H1 (cell line): ENCODE measurements around the gene HID1. TPM values are rescaled to one million over a fixed set of nuclear protein-coding genes. Genes with fewer than 3 reads are reported as not detected.
A peak's percentile ranks its signal among the peaks of the same experiment; 100 is the strongest.

Experiments used
- CTCF ChIA-PET: fragments of 300-600 bp; sonication (Branson Sonifier 250); formaldehyde crosslinking; loops from one replicate; lab custom pipeline; 2021; ENCODE audit not compliant: partially characterized antibody; lab: Charles Lee
- POLR2A ChIA-PET: fragments of 300-600 bp; sonication (Branson Sonifier 250); formaldehyde crosslinking; loops from one replicate; lab custom pipeline; 2021; ENCODE audit warnings: inconsistent platforms; ENCODE audit not compliant: partially characterized antibody; lab: Charles Lee
- DNase-seq, 2 experiments: peaks; one replicate each; pipeline versions ENCODE4 v3.0.0 to v3.0.0-alpha.2; 2010 to 2022; ENCODE audit warnings: low spot score in 2 of 2, low read depth in 1 of 2, mixed read lengths in 1 of 2
- FAIRE-seq: peaks from 2 replicates; lab custom pipeline; 2011; peaks lifted over from hg19 to GRCh38; lab: Jason Lieb, UNC
- H2AFZ ChIP-seq: 2 replicates; pipeline ENCODE4 v1.8.1; 2012; ENCODE audit warnings: low read length, inconsistent platforms
- H2AK5ac ChIP-seq: 2 replicates; pipeline ENCODE4 v1.6.1; 2013; ENCODE audit warnings: low read depth, low read length
- H2BK120ac ChIP-seq: replicated peaks from 2 replicates; pipeline ENCODE3; 2013; ENCODE audit warnings: low read depth, low read length, inconsistent platforms
- H2BK12ac ChIP-seq: 2 replicates; pipeline ENCODE4 v1.6.1; 2013; ENCODE audit warnings: low read depth, low read length
- H2BK15ac ChIP-seq: 2 replicates; pipeline ENCODE4 v1.6.1; 2013; ENCODE audit warnings: low read length
- H2BK20ac ChIP-seq: 2 replicates; pipeline ENCODE4 v1.6.1; 2013; ENCODE audit warnings: low read length
- H2BK5ac ChIP-seq: 2 replicates; pipeline ENCODE4 v1.6.1; 2013; ENCODE audit warnings: low read depth, low read length
- H3K14ac ChIP-seq: 2 replicates; pipeline ENCODE4 v1.6.1; 2013; ENCODE audit warnings: inconsistent platforms; ENCODE audit not compliant: insufficient read length
- H3K18ac ChIP-seq: 2 replicates; pipeline ENCODE4 v1.6.1; 2013; ENCODE audit warnings: low read length; ENCODE audit errors: extremely low read depth
- H3K23ac ChIP-seq: 2 replicates; pipeline ENCODE4 v1.6.1; 2013; ENCODE audit warnings: inconsistent platforms; ENCODE audit not compliant: insufficient read length
- H3K23me2 ChIP-seq: 2 replicates; pipeline ENCODE4 v1.6.1; 2013; ENCODE audit warnings: low read depth, low read length
- H3K27ac ChIP-seq: 2 replicates; pipeline ENCODE4 v1.6.1; 2011; ENCODE audit warnings: low read depth, low read length, inconsistent platforms
- H3K27me3 ChIP-seq, 4 experiments: replicated peaks in 1 of 4; 1 replicate in 1 of 4; 2 replicates in 3 of 4; pipeline versions ENCODE4 v1.6.1 to v1.8.1; 2011 to 2013; ENCODE audit warnings: low read length in 3 of 4, mild to moderate bottlenecking in 3 of 4, inconsistent platforms in 2 of 4, mixed read lengths in 2 of 4, moderate library complexity in 1 of 4; ENCODE audit not compliant: control insufficient read depth in 3 of 4, insufficient read depth in 3 of 4; ENCODE audit errors: extremely low read depth in 1 of 4
- H3K36me3 ChIP-seq, 4 experiments: 2 replicates each; pipeline versions ENCODE4 v1.6.1 to v1.8.1; 2011 to 2013; ENCODE audit warnings: mild to moderate bottlenecking in 4 of 4, low read length in 3 of 4, moderate library complexity in 2 of 4, control low read depth in 1 of 4, inconsistent platforms in 1 of 4; ENCODE audit not compliant: insufficient read depth in 4 of 4, control insufficient read depth in 2 of 4
- H3K4ac ChIP-seq: replicated peaks from 2 replicates; pipeline ENCODE3; 2013; ENCODE audit warnings: low read length, low read depth, mixed read lengths, inconsistent platforms; ENCODE audit not compliant: insufficient read length
- H3K4me1 ChIP-seq, 4 experiments: replicated peaks in 1 of 4; 1 replicate in 1 of 4; 2 replicates in 3 of 4; pipeline versions ENCODE4 v1.6.1 to v1.8.1; 2011 to 2013; ENCODE audit warnings: low read length in 3 of 4, inconsistent platforms in 2 of 4, mixed read lengths in 1 of 4; ENCODE audit not compliant: insufficient read depth in 4 of 4, control insufficient read depth in 3 of 4
- H3K4me2 ChIP-seq, 2 experiments: 2 replicates each; pipeline versions ENCODE4 v1.6.1 to v1.8.1; 2011 to 2013; ENCODE audit warnings: low read depth in 2 of 2, low read length in 2 of 2, control low read depth in 1 of 2, inconsistent platforms in 1 of 2, mild to moderate bottlenecking in 1 of 2; ENCODE audit not compliant: insufficient read depth in 1 of 2
- H3K4me3 ChIP-seq, 4 experiments: fragments of 200-600, 300-600 bp in 1 of 4; sonication (generic), shearing (Covaris generic), sonication (Bioruptor Twin) in 1 of 4; 2 replicates each; pipeline versions ENCODE4 v1.5.1 to v1.8.1; 2011 to 2016; ENCODE audit warnings: low read length in 4 of 4, low read depth in 3 of 4, control low read depth in 2 of 4, inconsistent platforms in 2 of 4, mild to moderate bottlenecking in 2 of 4, mixed read lengths in 1 of 4, moderate library complexity in 1 of 4; ENCODE audit not compliant: insufficient read depth in 2 of 4; ENCODE audit errors: extremely low read depth in 1 of 4
- H3K56ac ChIP-seq: replicated peaks from 2 replicates; pipeline ENCODE3; 2013; ENCODE audit warnings: low read depth, mild to moderate bottlenecking, mixed read lengths, low read length, inconsistent platforms; ENCODE audit not compliant: insufficient read length
- H3K79me1 ChIP-seq: 2 replicates; pipeline ENCODE4 v1.6.1; 2013; ENCODE audit warnings: low read depth, low read length, control low read depth
- H3K79me2 ChIP-seq, 2 experiments: 2 replicates each; pipeline versions ENCODE4 v1.6.1 to v1.8.1; 2012 to 2013; ENCODE audit warnings: low read length in 2 of 2, mild to moderate bottlenecking in 2 of 2, inconsistent platforms in 1 of 2; ENCODE audit not compliant: insufficient read depth in 2 of 2, control insufficient read depth in 1 of 2
- H3K9ac ChIP-seq, 4 experiments: replicated peaks in 1 of 4; 1 replicate in 1 of 4; 2 replicates in 3 of 4; pipeline versions ENCODE4 v1.6.1 to v1.8.1; 2011 to 2013; ENCODE audit warnings: low read depth in 3 of 4, low read length in 3 of 4, control low read depth in 2 of 4, mild to moderate bottlenecking in 2 of 4, moderate library complexity in 2 of 4, inconsistent platforms in 1 of 4; ENCODE audit errors: extremely low read depth in 1 of 4
- H3K9me3 ChIP-seq, 2 experiments: 2 replicates each; pipeline versions ENCODE4 v1.6.1 to v1.8.1; 2012 to 2013; ENCODE audit warnings: mild to moderate bottlenecking in 2 of 2, moderate library complexity in 2 of 2, control low read depth in 1 of 2, inconsistent platforms in 1 of 2, low read depth in 1 of 2, low read length in 1 of 2, mixed read lengths in 1 of 2; ENCODE audit not compliant: insufficient read depth in 2 of 2
- H4K20me1 ChIP-seq, 2 experiments: replicated peaks in 1 of 2; 2 replicates each; pipeline versions ENCODE3 to v1.8.1; 2011 to 2013; ENCODE audit warnings: inconsistent platforms in 2 of 2, low read length in 2 of 2, mild to moderate bottlenecking in 1 of 2; ENCODE audit not compliant: insufficient read depth in 2 of 2, control insufficient read depth in 1 of 2
- H4K5ac ChIP-seq: 2 replicates; pipeline ENCODE4 v1.6.1; 2013; ENCODE audit warnings: low read length, low read depth, mixed read lengths, inconsistent platforms; ENCODE audit not compliant: insufficient read length
- H4K8ac ChIP-seq: 2 replicates; pipeline ENCODE4 v1.8.0; 2013; ENCODE audit warnings: mild to moderate bottlenecking, moderate library complexity, low read length, inconsistent platforms; ENCODE audit not compliant: insufficient read depth; ENCODE audit errors: extremely low read depth
- H4K91ac ChIP-seq: replicated peaks from 2 replicates; pipeline ENCODE3; 2013; ENCODE audit warnings: low read length, mixed read lengths, inconsistent platforms; ENCODE audit not compliant: insufficient read length
- BRCA1 ChIP-seq: IDR thresholded peaks from 2 replicates; pipeline ENCODE4 v1.6.1; 2012; ENCODE audit warnings: low read depth, low read length, improper control_type of control experiment
- RAD21 ChIP-seq, 2 experiments: IDR thresholded peaks in 1 of 2; conservative IDR thresholded peaks in 1 of 2; 2 replicates each; pipeline ENCODE4 v1.6.1; 2011; ENCODE audit warnings: low read depth in 2 of 2, low read length in 2 of 2, improper control_type of control experiment in 1 of 2, inconsistent platforms in 1 of 2, mild to moderate bottlenecking in 1 of 2, moderate library complexity in 1 of 2
- WGBS, 2 experiments: shearing (Covaris generic) in 1 of 2; methylation state at CpG; one replicate each; pipeline versions ENCODE4 v1.1.6 to v1.1.7; 2013 to 2015; ENCODE audit warnings: low lambda C conversion rate in 2 of 2, mixed read lengths in 2 of 2, inconsistent platforms in 1 of 2, low coverage in 1 of 2, missing lambda C conversion rate in 1 of 2; ENCODE audit not compliant: insufficient replicate concordance in 2 of 2, insufficient coverage in 1 of 2, insufficient read length in 1 of 2; ENCODE audit errors: extremely low coverage in 1 of 2, missing lambda C conversion rate in 1 of 2; 5-methylcytosine and 5-hydroxymethylcytosine counted together
- polyA plus RNA-seq, 7 experiments: library from polyadenylated mRNA; depleted of rRNA in 3 of 7; stranded (reverse) in 5 of 7; unstranded in 2 of 7; fragments of >200 nt in 5 of 7; fragments of 200-250 nt in 2 of 7; gene quantifications; 1 replicate in 5 of 7; 2 replicates in 1 of 7; 4 replicates in 1 of 7; pipeline versions ENCODE4 v1.2.1 to v1.2.3, GENCODE V29; 2011 to 2013; ENCODE audit warnings: missing spikeins in 2 of 7, mixed read lengths in 2 of 7
- total RNA-seq: library from RNA; stranded (reverse); fragmentation: NEBNext Ultra II Directional; extraction: Animal tissue kit (Norgen Biotek cat#: 25700); gene quantifications from 2 replicates; pipeline ENCODE4 v1.2.1, GENCODE V29; 2021
- TF ChIP-seq, protein P1 (sequence below), 3 experiments: IDR thresholded peaks; 1 replicate in 2 of 3; 2 replicates in 1 of 3; pipeline versions ENCODE4 v1.5.1 to v1.6.1; 2011; ENCODE audit warnings: low read length in 3 of 3, mild to moderate bottlenecking in 3 of 3, inconsistent platforms in 2 of 3, low read depth in 1 of 3, moderate library complexity in 1 of 3; ENCODE audit not compliant: insufficient read depth in 1 of 3; ENCODE audit errors: control extremely low read depth in 1 of 3
- TF ChIP-seq, protein P2 (sequence below): IDR thresholded peaks from 2 replicates; pipeline ENCODE4 v1.6.1; 2012; ENCODE audit warnings: inconsistent platforms

Gene HID1
- total and polyA plus RNA-seq, 2 of the 8 experiments (the other 6 are each of a cell fraction or from before 2014, with no cell fraction given) = 15.1 to 25.9 TPM

DNA sequence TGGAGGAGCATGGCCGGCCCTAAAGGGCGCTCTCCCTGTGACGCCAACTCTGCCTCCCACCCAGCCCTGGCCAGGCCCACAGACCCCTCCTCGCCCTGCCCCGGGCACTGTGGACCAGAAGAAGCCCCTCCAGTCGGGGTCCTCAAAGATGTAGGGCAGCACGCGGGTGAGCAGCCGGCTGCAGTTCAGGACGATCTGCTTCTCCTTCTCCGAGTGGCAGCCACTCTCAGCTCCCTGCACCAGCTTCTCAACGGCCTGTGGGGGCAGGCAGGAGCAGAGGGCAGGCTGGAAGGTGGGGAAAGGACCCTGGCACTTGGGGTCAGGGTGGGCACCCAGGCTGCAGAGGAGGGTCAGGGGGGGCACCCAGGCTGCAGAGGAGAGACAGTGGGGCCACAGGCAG lies 8.9 kb downstream of the HID1 start:
- no peak overlapping the region for H3K18ac ChIP-seq
- H2BK5ac ChIP-seq = no peak overlapping the region

More for the DNA sequence above, 8.9 kb downstream of the HID1 start:
- no peaks in the 10 kb centered on the region for H3K9me3 ChIP-seq
- H3K27me3 ChIP-seq = no peaks in the 10 kb centered on the region
- FAIRE-seq (no peak), DNase-seq (no peak)
- H3K4ac ChIP-seq = no peak overlapping the region
- H3K36me3 ChIP-seq = no peaks in the 10 kb centered on the region
- peak overlapping the region; percentile 82 for H4K8ac ChIP-seq
- no peak overlapping the region for H3K23ac ChIP-seq
- no peak overlapping the region for H2BK120ac ChIP-seq
- no peak overlapping the region for H2AK5ac ChIP-seq
- no peak overlapping the region for H3K27ac ChIP-seq
- no peak overlapping the region for H2BK20ac ChIP-seq
- peaks cover 0 to 1% of the 10 kb centered on the region in 2 experiments for H4K20me1 ChIP-seq
- H3K23me2 ChIP-seq = 0 out of 2 replicates have a peak, but pooled peaks cover 3% of the 10 kb centered on the region
- no peak overlapping the region for H2AFZ ChIP-seq
- no peaks in the 10 kb centered on the region for H3K79me2 ChIP-seq
- no peak overlapping the region for H3K56ac ChIP-seq
- TF ChIP-seq RAD21 (IDR thresholded peaks at IDR 0.05 in 1 of 2, conservative IDR thresholded peaks at IDR 0.05 in 1 of 2; ENCODE audit: low read depth in 2 of 2, low read length in 2 of 2) (peak in 1 of 2 experiments; percentile 14; a peak in 1 of 4 replicates), BRCA1 (no peak)
- TF ChIP-seq, protein P1, sequence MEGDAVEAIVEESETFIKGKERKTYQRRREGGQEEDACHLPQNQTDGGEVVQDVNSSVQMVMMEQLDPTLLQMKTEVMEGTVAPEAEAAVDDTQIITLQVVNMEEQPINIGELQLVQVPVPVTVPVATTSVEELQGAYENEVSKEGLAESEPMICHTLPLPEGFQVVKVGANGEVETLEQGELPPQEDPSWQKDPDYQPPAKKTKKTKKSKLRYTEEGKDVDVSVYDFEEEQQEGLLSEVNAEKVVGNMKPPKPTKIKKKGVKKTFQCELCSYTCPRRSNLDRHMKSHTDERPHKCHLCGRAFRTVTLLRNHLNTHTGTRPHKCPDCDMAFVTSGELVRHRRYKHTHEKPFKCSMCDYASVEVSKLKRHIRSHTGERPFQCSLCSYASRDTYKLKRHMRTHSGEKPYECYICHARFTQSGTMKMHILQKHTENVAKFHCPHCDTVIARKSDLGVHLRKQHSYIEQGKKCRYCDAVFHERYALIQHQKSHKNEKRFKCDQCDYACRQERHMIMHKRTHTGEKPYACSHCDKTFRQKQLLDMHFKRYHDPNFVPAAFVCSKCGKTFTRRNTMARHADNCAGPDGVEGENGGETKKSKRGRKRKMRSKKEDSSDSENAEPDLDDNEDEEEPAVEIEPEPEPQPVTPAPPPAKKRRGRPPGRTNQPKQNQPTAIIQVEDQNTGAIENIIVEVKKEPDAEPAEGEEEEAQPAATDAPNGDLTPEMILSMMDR (IDR thresholded peaks at IDR 0.05; ENCODE audit: control extremely low read depth in 1 of 3, insufficient read depth in 1 of 3, low read depth in 1 of 3, low read length in 3 of 3) = peak; percentile 31 to 61 (median 59); a peak in 3 of 4 replicates
- TF ChIP-seq, protein P2, sequence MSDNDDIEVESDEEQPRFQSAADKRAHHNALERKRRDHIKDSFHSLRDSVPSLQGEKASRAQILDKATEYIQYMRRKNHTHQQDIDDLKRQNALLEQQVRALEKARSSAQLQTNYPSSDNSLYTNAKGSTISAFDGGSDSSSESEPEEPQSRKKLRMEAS = 0 out of 2 replicates have a peak, but pooled peaks have one; percentile 23
- no peak overlapping the region for H3K4me3 ChIP-seq
- no peak overlapping the region for H4K5ac ChIP-seq
- H3K79me1 ChIP-seq = no peaks in the 10 kb centered on the region
- H2BK15ac ChIP-seq = no peak overlapping the region
- no peak overlapping the region for H4K91ac ChIP-seq
- no peak overlapping the region for H2BK12ac ChIP-seq
- 83% methylated on average over 5 of the region's 12 CpGs; no CpG with 5 or more reads in 1 of the 2 experiments for WGBS, 2 experiments
- ChIA-PET CTCF (interaction anchor here (0.5 to 27.2 kb wide), 24 partner anchors 9 to 1417 kb away, joined by 3 to 1072 read pairs (median 4); partner anchors contain the start of genes CDR2L, HID1, MRPL58 and OTOP2), POLR2A (interaction anchor here (0.8 to 1.5 kb wide), 4 partner anchors 24 to 167 kb away, joined by 3 to 9 read pairs (median 4); partner anchors contain the start of genes CDR2L and MRPL58)
- H3K4me2 ChIP-seq = no peak overlapping the region
- H3K14ac ChIP-seq = no peak overlapping the region
- peaks cover 0 to 10% (median 7%) of the 10 kb centered on the region in 4 experiments; a peak in 6 of 7 replicates for H3K4me1 ChIP-seq
- no peak overlapping the region for H3K9ac ChIP-seq
